ENCODE data around the gene GSC2.

GRCh38 chr22:19130959-19131684 is 19.0 kb downstream of the GSC2 start, which contains the start of gene TSSK2:
- TF ChIP-seq CTCF (conservative IDR thresholded peaks at IDR 0.05; ENCODE audit: low read length): no peak
- no peak for TF ChIP-seq EZH2phosphoT487 (IDR thresholded peaks at IDR 0.05; ENCODE audit: borderline replicate concordance)
